Fibroblast of skin of right biceps (primary cell): ENCODE measurements around the gene OR10P1.
A peak's percentile ranks its signal among the peaks of the same experiment; 100 is the strongest.
"Not testable (repeated sequence)": the region's sequence is repeated elsewhere in the genome, so short reads cannot be mapped to it uniquely, and the experiment has no call there.

ENCODE experiments used
- DNase-seq: peaks from one replicate; pipeline ENCODE4 v3.0.0-alpha.2; 2013

OR10P1 gene, protein sequence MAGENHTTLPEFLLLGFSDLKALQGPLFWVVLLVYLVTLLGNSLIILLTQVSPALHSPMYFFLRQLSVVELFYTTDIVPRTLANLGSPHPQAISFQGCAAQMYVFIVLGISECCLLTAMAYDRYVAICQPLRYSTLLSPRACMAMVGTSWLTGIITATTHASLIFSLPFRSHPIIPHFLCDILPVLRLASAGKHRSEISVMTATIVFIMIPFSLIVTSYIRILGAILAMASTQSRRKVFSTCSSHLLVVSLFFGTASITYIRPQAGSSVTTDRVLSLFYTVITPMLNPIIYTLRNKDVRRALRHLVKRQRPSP

DNA sequence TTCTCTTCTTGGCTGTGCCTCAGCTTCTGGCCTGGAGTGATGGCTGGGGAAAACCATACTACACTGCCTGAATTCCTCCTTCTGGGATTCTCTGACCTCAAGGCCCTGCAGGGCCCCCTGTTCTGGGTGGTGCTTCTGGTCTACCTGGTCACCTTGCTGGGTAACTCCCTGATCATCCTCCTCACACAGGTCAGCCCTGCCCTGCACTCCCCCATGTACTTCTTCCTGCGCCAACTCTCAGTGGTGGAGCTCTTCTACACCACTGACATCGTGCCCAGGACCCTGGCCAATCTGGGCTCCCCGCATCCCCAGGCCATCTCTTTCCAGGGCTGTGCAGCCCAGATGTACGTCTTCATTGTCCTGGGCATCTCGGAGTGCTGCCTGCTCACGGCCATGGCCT lies at the start of gene OR10P1:
OR10P1 (plus strand) TSS at position 40 of the 400 bp plus-strand sequence; CDS start at position 40, 0 bp downstream.
- DNase-seq = no peak

DNA sequence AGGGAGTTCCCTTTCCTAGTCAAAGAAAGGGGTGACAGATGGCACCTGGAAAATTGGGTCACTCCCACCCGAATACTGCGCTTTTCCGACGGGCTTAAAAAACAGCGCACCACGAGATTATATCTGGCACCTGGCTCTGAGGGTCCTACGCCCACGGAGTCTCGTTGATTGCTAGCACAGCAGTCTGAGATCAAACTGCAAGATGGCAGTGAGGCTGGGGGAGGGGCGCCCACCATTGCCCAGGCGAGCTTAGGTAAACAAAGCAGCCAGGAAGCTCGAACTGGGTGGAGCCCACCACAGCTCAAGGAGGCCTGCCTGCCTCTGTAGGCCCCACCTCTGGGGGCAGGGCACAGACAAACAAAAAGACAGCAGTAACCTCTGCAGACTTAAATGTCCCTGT lies 46.5 kb upstream of the OR10P1 start:
- DNase-seq = not testable (repeated sequence)

DNA sequence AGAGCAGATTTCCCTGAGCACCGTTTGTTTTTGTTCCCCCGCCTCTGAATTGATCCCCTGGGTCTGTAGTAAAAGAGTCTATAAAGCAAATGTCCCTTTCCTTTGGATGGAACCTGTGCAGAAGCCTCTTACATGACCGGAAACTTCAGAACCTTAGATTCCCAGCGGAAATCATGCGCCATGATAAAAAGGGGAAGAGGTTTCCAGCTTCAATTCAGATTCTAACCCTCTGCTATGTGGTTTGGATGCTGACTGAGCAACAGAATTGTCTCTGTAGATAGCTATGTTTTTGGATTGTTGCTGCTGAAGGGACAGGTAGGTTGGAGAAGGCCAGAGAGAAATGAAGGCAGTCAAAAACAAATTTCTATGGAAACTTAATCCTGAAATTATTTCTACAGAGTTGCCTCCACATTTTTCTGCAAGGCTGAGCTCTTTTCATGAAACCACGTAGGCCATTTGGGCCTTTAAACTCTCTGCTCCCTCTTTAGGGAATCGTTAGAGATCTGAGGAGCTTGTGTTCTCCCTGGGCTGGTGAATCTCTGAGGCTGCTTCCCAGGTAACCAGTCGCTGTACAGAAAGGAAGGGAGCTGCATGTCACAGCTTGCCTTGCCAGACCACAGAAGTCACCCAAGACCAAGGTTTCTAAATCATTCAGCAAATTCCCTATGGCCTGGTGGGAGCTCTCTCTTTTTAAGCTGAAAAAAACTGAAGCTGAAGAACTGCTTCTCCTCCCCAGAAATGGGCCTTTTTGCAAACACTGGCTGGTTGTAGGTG lies 28.7 kb upstream of the OR10P1 start:
- DNase-seq = no peak

- DNase-seq = no peak
These were observed 26.1 kb upstream of the OR10P1 start for GRCh38 chr12:55610598-55610997.

- no peak for DNase-seq
These were observed 24.0 kb upstream of the OR10P1 start for GRCh38 chr12:55612646-55613045.

GRCh38 chr12:55614764-55615163 lies 21.9 kb upstream of the OR10P1 start:
- no peak for DNase-seq

DNA sequence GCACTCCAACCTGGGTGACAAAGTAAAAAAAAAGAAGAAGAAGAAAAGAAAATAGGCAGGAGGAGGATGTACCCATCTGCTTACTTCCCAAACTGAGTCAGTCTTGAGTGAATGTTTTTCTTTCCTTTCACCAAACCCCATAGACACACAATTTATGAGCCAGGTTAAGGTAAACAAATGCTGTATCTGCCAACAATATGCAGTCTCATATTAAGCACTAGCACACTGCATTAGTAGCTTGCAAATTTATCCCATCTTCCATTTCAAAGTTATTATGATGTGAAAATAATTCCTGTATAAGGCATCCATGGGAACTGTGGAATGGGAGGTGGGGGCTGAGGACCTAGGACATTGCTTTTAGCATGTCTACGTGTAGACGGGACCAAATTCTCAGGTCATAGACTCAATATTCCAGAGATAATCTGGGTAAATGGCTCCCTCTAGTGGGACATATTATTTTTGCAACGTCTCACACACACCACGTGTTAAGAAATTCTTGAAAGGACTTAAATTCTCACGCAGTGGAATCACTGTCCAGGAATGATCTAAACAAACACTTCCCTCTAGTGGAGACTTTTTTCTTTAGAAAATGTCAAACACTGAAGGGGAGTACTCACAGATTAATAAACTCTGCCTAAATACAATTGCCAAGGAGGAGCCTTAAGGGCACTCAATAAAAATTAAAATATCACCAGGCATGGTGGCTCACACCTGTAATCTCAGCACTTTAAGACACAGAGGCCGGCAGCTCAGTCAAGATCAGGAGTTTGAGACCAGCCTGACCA lies 17.1 kb upstream of the OR10P1 start:
- DNase-seq = peak; percentile 92

- no peak for DNase-seq
These were observed 12.6 kb upstream of the OR10P1 start for GRCh38 chr12:55624056-55624455.

DNA sequence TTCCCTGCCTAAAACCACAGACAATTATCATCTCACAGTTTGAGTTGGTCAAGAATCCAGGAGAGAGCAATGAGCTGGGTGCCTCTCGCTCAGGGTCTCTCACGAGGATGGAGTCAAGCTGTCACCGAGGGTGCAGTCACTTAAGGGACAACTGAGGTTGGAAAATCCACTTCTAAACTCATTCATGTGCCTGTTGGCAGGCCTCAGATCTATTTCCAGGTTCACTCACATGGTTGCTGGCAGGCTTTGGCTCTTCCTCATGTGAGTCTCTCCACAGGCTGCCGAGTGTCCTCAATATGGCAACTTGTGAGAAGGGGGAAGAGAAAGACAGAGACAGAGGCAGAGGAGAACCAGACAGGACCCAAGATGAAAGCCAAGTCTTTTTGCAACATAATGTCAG lies 10.5 kb upstream of the OR10P1 start:
- DNase-seq = no peak

DNA sequence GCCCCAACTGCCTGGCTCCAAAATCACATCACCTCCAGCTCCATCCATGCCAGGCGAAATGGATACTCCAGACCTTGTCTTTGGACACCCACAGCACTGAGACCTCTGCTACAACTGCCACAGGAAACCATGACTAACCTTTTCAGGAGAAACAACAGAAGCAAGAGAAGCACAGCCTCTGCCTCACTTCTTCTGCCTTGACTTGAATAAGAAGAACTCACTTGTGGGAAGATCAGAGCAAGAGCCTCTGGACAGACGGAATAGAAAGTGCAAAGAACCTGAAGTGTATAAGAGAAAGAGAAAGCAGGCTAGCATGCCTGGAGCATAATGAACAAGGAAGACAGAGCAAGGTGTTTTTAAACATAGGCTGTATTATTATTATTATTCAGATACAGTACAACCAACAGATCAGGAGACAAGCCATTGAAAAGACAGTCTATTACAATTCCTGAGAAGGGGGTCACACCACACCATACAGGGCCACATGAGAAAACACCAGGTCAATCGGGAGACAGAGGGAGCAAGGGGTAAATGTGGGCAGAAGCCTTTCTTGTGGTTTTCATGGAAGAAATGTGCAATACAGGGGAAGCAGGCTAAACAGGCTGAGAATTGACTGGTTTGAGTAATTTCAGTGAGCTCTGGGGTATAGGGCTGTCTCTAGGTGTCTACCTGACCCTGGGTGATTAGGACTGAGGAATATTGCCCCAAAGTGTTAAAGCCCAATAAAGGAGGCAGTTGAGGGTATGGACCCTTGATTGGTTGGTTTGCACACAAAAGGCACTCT lies 7.4 kb upstream of the OR10P1 start:
- DNase-seq = no peak

DNA sequence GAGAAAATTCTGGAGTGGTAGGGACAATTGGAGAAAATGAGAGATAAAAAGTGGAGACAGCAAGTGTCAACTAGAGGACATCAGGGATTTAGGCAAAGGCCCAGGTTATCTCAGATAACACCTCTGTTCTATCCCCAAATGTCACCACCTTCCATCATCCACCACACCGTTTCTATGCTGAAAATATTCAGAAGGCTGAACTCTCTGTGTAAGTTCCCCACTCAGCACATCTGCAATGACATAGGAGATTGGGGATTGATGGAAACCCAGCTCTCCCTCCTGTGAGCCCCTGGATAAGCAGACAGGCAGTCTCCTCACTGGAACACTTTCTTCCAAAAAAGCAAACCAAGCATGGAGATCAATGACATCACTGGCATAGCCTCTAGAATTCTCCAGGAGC lies 5.6 kb upstream of the OR10P1 start:
- DNase-seq = no peak

DNA sequence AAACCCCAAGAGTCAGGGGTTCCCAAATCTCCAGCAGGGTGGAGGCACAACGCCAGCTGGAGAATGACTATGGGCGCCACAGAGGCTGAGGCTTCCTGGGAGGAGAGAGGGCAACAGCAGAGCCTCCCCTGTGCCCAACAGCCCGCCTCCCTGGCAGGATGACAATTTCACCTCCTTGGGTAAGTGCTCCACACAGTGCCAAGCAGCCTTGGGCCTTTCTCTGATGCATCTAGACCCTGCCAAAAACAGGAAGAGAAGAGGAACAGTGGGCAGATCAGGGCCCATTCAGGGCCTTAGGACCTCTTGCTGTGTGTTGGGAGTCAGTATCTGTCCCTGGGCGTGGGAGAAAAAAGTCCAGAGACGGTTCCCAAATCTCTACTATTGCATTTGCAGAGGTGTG lies 5.0 kb upstream of the OR10P1 start:
- DNase-seq = no peak

GRCh38 chr12:55633151-55633550 lies 3.5 kb upstream of the OR10P1 start:
- DNase-seq = no peak

DNA sequence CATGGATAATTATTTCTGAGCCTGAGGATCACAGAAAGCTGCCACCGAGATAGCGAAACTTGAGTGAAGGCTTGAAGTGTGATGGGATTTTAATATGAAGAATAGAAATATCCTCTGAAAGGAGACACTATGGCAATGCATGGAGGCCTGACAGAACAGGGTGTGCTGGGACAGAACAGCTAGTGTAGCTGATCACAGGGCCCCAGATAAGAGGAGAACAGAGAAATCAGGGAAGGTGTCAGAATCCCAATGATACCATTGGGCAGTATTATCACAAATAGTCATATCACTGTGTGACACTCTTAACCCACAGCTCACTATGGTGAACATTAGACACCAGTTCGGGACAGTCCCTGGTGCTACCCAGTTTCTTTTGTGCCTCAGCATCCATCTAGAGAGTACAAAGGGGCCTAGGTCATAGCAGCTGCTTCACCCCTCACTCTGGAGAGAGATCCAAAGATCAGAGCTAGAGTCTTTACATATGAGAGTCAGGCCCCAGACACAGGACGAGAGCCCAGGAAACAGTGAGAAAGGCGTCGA lies 506 bp upstream of the OR10P1 start:
- DNase-seq = no peak

DNA sequence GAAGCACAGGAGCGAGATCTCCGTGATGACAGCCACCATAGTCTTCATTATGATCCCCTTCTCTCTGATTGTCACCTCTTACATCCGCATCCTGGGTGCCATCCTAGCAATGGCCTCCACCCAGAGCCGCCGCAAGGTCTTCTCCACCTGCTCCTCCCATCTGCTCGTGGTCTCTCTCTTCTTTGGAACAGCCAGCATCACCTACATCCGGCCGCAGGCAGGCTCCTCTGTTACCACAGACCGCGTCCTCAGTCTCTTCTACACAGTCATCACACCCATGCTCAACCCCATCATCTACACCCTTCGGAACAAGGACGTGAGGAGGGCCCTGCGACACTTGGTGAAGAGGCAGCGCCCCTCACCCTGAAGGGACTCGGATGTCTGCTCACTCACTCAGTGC lies 775 bp downstream of the OR10P1 start:
- DNase-seq = no peak

DNA sequence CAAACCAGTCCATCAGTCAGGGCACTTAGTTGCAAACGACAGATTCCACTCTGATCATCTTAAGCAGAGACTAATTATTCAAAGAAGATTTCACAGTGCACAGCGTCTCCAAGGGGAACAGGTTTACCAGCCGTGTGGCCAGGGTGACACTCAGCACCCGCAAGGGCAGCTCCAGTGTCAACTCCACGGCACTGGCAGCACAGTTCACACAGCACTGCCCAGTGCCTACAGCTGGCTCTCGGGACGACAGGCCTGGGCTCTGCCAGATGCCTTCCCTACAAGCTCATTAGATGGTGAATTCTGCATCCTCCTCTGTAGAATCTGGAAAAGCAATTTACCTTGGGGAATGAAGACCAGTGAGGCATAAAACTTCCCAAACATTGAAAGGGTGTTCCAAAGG lies 4.9 kb downstream of the OR10P1 start:
- DNase-seq = no peak

DNA sequence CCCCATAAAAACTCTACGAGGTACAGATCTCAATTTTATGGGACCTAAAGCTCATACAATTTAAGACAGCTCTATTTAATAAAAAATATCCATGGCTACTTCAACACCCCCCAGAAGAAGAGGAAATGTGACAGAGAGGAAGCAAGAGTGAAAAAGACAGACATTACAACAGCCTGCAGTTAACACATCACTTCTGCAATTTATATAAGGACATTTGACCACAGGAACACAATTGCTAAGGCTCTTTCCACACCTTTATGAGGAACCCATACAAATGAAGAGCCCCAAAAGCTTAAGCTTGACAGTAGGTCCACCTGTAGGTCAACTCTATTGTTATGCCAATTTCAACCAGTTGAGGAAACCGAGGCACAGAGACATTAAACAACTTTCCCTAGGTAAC lies 5.6 kb downstream of the OR10P1 start:
- no peak for DNase-seq

- DNase-seq = no peak
These were observed 6.0 kb downstream of the OR10P1 start for GRCh38 chr12:55642669-55643068.

- DNase-seq = no peak
These were observed 7.9 kb downstream of the OR10P1 start for GRCh38 chr12:55644591-55644990.

- DNase-seq = no peak
These were observed 10.3 kb downstream of the OR10P1 start for GRCh38 chr12:55647027-55647426.

- not testable (repeated sequence) for DNase-seq
These were observed 14.1 kb downstream of the OR10P1 start for GRCh38 chr12:55650620-55651298.

DNA sequence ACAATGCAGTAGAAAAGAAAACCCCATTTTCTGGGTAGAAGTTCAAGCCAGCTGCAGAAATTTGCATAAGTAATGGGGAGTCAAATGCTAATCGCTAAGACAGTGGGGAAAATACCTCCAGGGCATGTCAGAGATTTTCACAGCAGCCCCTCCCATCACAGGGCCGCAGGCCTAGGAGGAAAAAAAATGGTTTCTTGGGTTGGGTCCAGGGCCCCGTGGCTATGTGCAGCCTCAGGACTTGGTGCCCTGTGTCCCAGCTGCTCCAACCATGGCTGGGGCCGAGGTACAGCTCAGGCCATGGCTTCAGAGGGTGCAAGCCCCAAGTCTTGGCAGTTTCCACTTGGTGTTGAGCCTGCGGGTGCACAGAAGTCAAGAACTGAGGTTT lies 14.6 kb downstream of the OR10P1 start:
- no peak for DNase-seq
